NCI-H774 (cell line): ENCODE data around the gene GRAMD2B.

Experiments
- DNase-seq: peaks from one replicate; lab custom pipeline; 2025; lab: John Stamatoyannopoulos, UW

The GRAMD2B gene

GRCh38 chr5:126480824-126481223, 57.6 kb downstream of the GRAMD2B start:
- DNase-seq = no peak

GRCh38 chr5:126481243-126481642, 58.0 kb downstream of the GRAMD2B start:
- no peak for DNase-seq

DNA sequence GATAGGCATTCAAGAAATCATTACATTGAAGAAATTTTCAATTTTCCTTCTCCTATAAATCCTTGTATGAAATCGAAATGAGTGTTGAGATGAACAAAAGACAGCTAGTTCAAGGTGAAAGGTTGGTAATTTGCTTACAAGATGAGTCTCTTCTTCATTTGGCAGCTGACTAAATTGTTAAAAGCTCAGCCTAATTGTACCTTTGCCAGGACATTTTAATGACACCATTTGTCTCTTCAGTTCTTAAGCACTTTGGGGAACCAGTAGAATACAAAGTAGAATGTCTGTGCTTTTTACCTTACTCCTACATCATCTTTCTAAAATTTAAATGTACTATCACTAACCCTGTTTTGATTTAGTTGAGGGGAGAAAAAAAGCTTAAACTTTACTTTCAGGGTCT, 59.4 kb downstream of the GRAMD2B start:
- no peak for DNase-seq

- no peak for DNase-seq
These were observed 59.9 kb downstream of the GRAMD2B start for GRCh38 chr5:126483156-126483555.

- DNase-seq = no peak
These were observed 61.0 kb downstream of the GRAMD2B start for GRCh38 chr5:126484253-126484652.

DNA sequence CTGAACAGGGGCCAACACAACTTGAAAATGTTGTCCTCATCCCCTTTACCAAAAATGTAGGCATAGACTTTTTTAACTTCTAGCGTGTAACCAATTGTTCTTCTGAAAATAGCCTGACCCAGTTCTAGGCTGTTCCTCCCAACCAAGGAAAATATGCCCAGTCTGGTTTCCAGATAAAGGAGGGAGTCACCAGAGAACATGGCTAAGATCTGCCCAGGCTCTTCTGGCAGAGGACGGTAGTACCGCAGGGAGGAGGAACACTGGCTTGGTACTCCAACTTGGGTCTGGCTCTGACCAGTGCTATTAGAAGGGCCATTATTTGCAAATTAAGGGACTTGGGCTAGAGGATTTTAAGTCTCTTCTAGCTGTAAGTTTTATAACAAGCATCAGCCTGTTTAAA, 63.1 kb downstream of the GRAMD2B start:
- DNase-seq = no peak

- DNase-seq = no peak
These were observed 64.4 kb downstream of the GRAMD2B start for GRCh38 chr5:126487596-126487995.

GRCh38 chr5:126488443-126489065, 65.3 kb downstream of the GRAMD2B start:
- DNase-seq = no peak

- DNase-seq = no peak
These were observed 67.1 kb downstream of the GRAMD2B start for GRCh38 chr5:126490167-126490940.

DNA sequence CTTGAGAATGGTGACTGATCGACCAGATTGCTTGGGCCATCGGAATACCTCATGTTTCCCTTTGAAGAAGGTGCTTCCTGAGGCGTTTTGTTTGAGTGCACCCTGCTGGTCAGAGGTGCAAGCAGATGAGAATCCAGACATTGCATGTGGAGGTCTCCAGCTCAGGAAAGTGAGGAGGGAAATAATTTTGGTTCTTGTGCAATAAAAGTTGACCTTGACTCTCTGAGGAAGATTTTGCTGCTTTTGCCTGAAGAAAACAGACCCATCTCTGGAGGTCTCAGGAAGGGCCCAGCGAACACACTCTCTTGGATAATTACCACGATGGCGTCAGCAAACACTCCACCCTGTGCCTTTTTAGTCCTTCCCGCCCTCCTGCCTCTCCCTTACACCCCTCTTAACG, 69.7 kb downstream of the GRAMD2B start:
- DNase-seq = no peak

DNA sequence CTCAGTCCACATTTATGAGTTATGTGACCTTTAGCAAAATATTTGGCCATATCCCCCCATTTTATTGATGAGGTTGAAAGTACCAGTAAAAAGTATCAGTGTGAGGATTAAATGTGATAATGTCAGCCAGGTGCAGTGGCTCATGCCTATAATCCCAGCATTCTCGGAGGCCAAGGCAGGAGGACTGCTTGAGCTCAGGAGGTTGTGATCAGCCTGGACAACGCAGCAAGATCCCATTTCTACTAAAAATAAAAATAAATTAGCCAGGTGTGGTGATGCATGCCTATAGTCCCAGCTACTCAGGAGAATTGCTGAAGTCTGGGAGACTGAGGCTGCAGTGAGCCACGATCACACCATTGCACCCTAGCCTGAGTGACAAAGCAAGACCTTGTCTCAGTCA, 71.2 kb downstream of the GRAMD2B start:
- no peak for DNase-seq

- no peak for DNase-seq
These were observed 74.3 kb downstream of the GRAMD2B start for GRCh38 chr5:126497506-126497905.

GRCh38 chr5:126499278-126499677, 76.1 kb downstream of the GRAMD2B start:
- no peak for DNase-seq

DNA sequence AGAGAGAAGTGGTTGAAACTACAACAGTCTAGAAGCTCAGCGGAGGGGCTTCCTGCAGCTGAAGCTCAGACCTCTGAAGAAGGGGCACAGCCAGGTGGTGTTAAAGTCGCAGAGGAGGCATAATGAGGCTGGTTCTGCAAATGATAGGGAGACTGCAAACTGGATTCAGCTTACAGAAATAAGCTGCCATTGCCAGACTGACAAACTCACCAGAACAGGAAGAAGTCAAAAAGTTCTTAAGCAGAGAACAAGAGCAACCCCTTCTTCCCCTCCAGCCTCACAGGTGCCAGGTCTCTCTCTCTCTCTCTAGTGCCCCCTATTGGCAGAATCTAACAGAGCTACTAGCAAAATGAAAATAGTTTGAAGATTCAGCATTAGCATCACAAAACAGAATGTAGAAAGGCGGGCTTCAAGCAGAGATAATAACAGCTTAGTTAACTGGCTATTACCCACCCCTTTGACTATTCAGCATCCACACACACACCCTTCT, 76.7 kb downstream of the GRAMD2B start:
- no peak for DNase-seq

- no peak for DNase-seq
These were observed 78.2 kb downstream of the GRAMD2B start for GRCh38 chr5:126501448-126501847.

- DNase-seq = no peak
These were observed 80.4 kb downstream of the GRAMD2B start for GRCh38 chr5:126503602-126504104.

- no peak for DNase-seq
These were observed 82.9 kb downstream of the GRAMD2B start for GRCh38 chr5:126506079-126506478.

DNA sequence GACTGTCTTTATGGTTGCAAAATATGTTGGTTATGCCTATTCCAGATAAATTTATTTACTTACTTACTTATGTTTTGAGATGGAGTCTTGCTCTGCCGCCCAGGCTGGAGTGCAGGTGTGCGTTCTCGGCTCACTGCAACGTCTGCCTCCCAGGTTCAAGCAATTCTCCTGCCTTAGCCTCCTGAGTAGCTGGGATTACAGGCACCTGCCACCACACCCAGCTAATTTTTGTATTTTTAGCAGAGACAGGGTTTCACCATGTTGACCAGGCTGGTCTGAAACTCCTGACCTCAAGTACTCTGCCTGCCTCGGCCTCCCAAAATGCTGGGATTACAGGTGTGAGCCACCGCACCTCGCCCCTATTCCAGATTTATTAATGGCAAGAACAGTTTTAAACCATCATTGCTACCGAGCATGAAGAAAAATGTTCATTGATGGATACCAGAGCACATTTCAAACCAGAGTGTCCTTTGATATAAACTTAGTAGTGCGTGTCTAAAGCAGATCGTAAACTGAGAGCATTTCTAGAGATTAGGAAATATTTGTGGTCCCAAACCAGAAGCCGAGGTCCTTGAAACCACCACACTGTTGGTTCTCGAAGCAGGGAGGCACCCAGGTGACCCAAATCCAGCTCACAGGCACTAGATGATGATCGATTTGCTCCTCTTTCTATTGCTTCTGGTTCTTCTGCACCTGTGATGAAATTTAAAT, 85.2 kb downstream of the GRAMD2B start:
- DNase-seq = no peak

GRCh38 chr5:126508962-126509279, 85.7 kb downstream of the GRAMD2B start:
- no peak for DNase-seq

GRCh38 chr5:126509339-126509738, 86.1 kb downstream of the GRAMD2B start:
- DNase-seq = no peak

DNA sequence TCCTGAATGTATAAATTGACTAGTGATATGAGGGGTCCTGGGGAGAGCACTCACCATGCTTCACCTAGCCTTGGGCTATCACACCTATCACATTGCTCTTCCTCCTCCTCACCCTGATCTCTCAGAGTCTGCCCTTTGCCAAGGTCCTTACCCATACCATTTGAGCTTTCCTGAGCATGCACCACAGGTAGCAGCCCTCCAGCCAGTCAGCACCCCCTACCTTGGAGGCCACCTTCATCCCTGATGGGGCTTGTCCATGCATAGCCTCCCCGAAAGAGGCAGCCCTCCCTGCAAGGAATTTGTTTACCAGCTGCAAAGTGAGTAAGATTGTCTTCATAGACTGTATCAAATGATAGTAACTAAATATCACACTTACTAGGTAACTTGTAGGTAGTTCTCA, 88.8 kb downstream of the GRAMD2B start:
- DNase-seq = no peak

- DNase-seq = no peak
These were observed 89.2 kb downstream of the GRAMD2B start for GRCh38 chr5:126512451-126512850.

DNA sequence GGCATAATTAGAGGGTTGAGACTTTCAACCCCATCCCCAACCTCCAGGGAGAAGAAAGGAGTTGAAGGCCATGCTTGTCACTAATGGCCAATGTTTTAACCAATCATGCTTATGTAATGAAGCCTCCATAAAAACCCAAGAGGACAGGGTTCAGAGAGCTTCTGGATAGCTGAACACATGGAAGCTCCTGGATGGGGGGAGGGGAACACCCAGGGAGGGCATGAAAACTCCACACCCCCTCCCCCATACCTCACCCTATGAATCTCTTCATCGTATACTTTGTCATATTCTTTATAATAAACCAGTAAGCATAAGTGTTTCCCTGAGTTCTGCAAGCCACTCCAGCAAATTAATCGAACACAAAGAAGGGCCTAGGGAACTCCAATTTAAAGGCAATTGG, 90.1 kb downstream of the GRAMD2B start:
- DNase-seq = no peak
